SU-DHL-6 (cell line): ENCODE measurements around the gene EPHB1.

Source experiments
- CTCF ChIP-seq: fragments of 200-600 bp; sonication (generic); IDR thresholded peaks from one replicate; pipeline ENCODE4 v1.5.1; 2017; ENCODE audit warnings: antibody characterized with exemption, mild to moderate bottlenecking, low read length, moderate library complexity; ENCODE audit not compliant: insufficient read depth, poor library complexity, severe bottlenecking
- EZH2phosphoT487 ChIP-seq: fragments of 200-600 bp; sonication (generic), shearing (Covaris generic); conservative IDR thresholded peaks from 2 replicates; pipeline ENCODE4 v1.6.1; 2018; ENCODE audit warnings: mild to moderate bottlenecking, antibody characterized with exemption, low read length, moderate library complexity, mixed read lengths

- TF ChIP-seq EZH2phosphoT487 (no peak), CTCF (no peak)
These were observed 193.6 kb downstream of the EPHB1 start for GRCh38 chr3:134988666-134989065.
